ENCODE data around the gene LGI2.
"Not testable (repeated sequence)": the region's sequence is repeated elsewhere in the genome, so short reads cannot be mapped to it uniquely, and the experiment has no call there.

GRCh38 chr4:25064447-25064846, 33.7 kb upstream of the LGI2 start:
- TF ChIP-seq POLR2A (IDR thresholded peaks at IDR 0.05; ENCODE audit: low read length); GATA1 (IDR thresholded peaks at IDR 0.05; ENCODE audit: low read depth, low read length): not testable (repeated sequence)

Measured in erythroblast (primary cell).